Measurements from ENCODE around the gene KRIT1.
A peak's percentile ranks its signal among the peaks of the same experiment; 100 is the strongest.

KRIT1 gene

DNA sequence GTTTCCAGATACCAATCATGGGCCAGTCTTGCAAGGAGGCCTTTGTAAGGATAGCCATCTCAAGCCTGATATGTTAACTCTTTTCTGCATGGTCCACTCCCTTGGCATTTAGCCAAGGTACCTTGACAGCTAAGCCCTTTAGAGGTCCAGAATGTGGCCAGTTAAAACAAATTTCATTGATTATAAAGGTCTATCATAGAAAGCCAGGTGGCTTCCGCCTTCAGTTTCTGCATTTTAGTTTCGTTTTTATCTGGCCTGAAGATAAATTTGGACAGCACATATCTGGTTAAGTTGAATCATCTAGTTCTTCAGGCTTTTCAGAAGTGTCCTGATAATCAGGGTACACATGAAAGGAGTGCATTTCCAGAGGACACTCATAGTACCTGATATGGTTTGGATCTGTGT, 30.7 kb upstream of the KRIT1 start:
- no peak overlapping the region for H2AFZ ChIP-seq (ENCODE audit: low read length)
- no peak for TF ChIP-seq EZH2 (IDR thresholded peaks at IDR 0.05; ENCODE audit: borderline replicate concordance, low read length)
- TF ChIP-seq, protein P1, sequence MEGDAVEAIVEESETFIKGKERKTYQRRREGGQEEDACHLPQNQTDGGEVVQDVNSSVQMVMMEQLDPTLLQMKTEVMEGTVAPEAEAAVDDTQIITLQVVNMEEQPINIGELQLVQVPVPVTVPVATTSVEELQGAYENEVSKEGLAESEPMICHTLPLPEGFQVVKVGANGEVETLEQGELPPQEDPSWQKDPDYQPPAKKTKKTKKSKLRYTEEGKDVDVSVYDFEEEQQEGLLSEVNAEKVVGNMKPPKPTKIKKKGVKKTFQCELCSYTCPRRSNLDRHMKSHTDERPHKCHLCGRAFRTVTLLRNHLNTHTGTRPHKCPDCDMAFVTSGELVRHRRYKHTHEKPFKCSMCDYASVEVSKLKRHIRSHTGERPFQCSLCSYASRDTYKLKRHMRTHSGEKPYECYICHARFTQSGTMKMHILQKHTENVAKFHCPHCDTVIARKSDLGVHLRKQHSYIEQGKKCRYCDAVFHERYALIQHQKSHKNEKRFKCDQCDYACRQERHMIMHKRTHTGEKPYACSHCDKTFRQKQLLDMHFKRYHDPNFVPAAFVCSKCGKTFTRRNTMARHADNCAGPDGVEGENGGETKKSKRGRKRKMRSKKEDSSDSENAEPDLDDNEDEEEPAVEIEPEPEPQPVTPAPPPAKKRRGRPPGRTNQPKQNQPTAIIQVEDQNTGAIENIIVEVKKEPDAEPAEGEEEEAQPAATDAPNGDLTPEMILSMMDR (IDR thresholded peaks at IDR 0.05; ENCODE audit: low read length), result no peak
- H3K4me3 ChIP-seq (ENCODE audit: low read depth, low read length, poor library complexity, severe bottlenecking), result peak overlapping the region; percentile 11
- no peaks in the 10 kb centered on the region for H4K20me1 ChIP-seq (ENCODE audit: insufficient read depth, low read length)
- H3K4me2 ChIP-seq (ENCODE audit: low read length), result peak overlapping the region; percentile 29
- H3K9ac ChIP-seq (ENCODE audit: low read length), result no peak overlapping the region
- no peaks in the 10 kb centered on the region for H3K9me2 ChIP-seq (ENCODE audit: low read depth, low read length)
- no peaks in the 10 kb centered on the region for H3F3A ChIP-seq (ENCODE audit: insufficient read depth, low read length)
- peaks cover 25% of the 10 kb centered on the region for H3K79me2 ChIP-seq (ENCODE audit: insufficient read depth, low read length)
- peaks cover 16% of the 10 kb centered on the region for H3K36me3 ChIP-seq (ENCODE audit: insufficient read depth, low read length)
- H3K9me3 ChIP-seq (ENCODE audit: low read length), result peaks cover 15% of the 10 kb centered on the region
- peaks cover 10% of the 10 kb centered on the region for H3K4me1 ChIP-seq (ENCODE audit: insufficient read depth, low read length, severe bottlenecking)
- no peaks in the 10 kb centered on the region for H3K27me3 ChIP-seq (ENCODE audit: insufficient read depth, low read length)
- no peak overlapping the region for H3K27ac ChIP-seq (ENCODE audit: low read depth, low read length, poor library complexity, severe bottlenecking)

DNA sequence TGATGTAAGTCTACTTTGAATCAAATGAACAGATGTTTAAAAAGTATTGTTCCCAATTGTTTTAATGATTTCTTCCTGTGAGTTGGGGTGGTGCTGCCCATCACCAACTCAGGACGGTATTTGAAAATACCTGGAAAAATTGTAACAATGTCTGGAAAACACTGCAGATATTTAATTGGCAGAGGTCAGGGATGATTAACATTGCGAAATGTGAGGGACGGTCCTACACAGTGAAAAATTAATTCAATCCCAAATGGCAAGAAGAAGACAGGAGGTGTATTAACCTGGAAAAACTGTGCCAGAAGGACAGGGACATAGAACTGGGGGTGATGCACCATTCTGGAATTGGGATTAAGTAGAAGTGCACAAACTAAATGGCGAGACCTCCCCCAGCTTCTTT, 29.6 kb upstream of the KRIT1 start:
- Histone ChIP-seq H3K27ac (ENCODE audit: low read depth, low read length, poor library complexity, severe bottlenecking) (no peak overlapping the region), H3K27me3 (ENCODE audit: insufficient read depth, low read length) (no peaks in the 10 kb centered on the region), H3K4me2 (ENCODE audit: low read length) (no peak overlapping the region), H3K36me3 (ENCODE audit: insufficient read depth, low read length) (peaks cover 8% of the 10 kb centered on the region), H3K9me2 (ENCODE audit: low read depth, low read length) (no peaks in the 10 kb centered on the region), H3F3A (ENCODE audit: insufficient read depth, low read length) (no peaks in the 10 kb centered on the region), H3K9me3 (ENCODE audit: low read length) (peaks cover 6% of the 10 kb centered on the region), H3K4me1 (ENCODE audit: insufficient read depth, low read length, severe bottlenecking) (peaks cover 10% of the 10 kb centered on the region), H4K20me1 (ENCODE audit: insufficient read depth, low read length) (no peaks in the 10 kb centered on the region), H3K9ac (ENCODE audit: low read length) (no peak overlapping the region), H3K4me3 (ENCODE audit: low read depth, low read length, poor library complexity, severe bottlenecking) (no peak overlapping the region), H3K79me2 (ENCODE audit: insufficient read depth, low read length) (peaks cover 33% of the 10 kb centered on the region), H2AFZ (ENCODE audit: low read length) (no peak overlapping the region)
- TF ChIP-seq, protein P1 (IDR thresholded peaks at IDR 0.05; ENCODE audit: low read length), result no peak
- TF ChIP-seq EZH2 (IDR thresholded peaks at IDR 0.05; ENCODE audit: borderline replicate concordance, low read length), result no peak

DNA sequence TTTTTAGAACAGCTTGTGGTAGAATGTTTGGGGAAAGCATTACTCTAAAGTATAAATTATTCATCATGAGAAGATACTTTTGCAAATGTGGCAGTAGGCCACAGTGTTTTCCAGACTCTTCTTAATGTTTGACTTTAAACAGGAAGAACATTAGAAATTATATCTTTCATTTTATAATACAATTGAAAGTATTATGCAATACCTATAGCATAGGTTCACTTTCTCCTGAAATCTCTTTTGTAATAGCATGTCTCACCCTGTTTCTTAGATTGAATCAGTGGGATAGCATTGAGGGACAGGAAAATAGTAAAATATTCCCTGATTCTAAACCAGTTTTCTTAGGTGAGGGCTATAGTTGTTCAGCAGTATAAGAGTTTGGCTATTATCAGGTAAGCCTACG, 23.2 kb upstream of the KRIT1 start:
- Histone ChIP-seq H3K27ac (ENCODE audit: low read depth, low read length, poor library complexity, severe bottlenecking) (no peak overlapping the region), H3K79me2 (ENCODE audit: insufficient read depth, low read length) (peaks cover 33% of the 10 kb centered on the region), H3K36me3 (ENCODE audit: insufficient read depth, low read length) (peaks cover 8% of the 10 kb centered on the region), H3K4me2 (ENCODE audit: low read length) (no peak overlapping the region), H3K9me2 (ENCODE audit: low read depth, low read length) (no peaks in the 10 kb centered on the region), H3F3A (ENCODE audit: insufficient read depth, low read length) (no peaks in the 10 kb centered on the region), H4K20me1 (ENCODE audit: insufficient read depth, low read length) (no peaks in the 10 kb centered on the region), H3K9ac (ENCODE audit: low read length) (no peak overlapping the region), H3K27me3 (ENCODE audit: insufficient read depth, low read length) (no peaks in the 10 kb centered on the region), H2AFZ (ENCODE audit: low read length) (no peak overlapping the region), H3K9me3 (ENCODE audit: low read length) (peaks cover 1% of the 10 kb centered on the region), H3K4me3 (ENCODE audit: low read depth, low read length, poor library complexity, severe bottlenecking) (no peak overlapping the region), H3K4me1 (ENCODE audit: insufficient read depth, low read length, severe bottlenecking) (no peaks in the 10 kb centered on the region)
- TF ChIP-seq, protein P1 (IDR thresholded peaks at IDR 0.05; ENCODE audit: low read length), result no peak
- TF ChIP-seq EZH2 (IDR thresholded peaks at IDR 0.05; ENCODE audit: borderline replicate concordance, low read length), result no peak

All from OCI-LY1 (cell line).